Measurements from ENCODE around the gene STK16.

STK16 gene

GRCh38 chr2:219210886-219211362 is 34.4 kb upstream of the STK16 start:
- peak overlapping the region in 3 of 21 experiments; percentile 24 to 60 (median 48) for H3K27ac ChIP-seq
- H3K4me3 ChIP-seq: no peak overlapping the region

GRCh38 chr2:219213026-219213415 is 32.3 kb upstream of the STK16 start:
- H3K27ac ChIP-seq: no peak overlapping the region
- no peak overlapping the region for H3K4me3 ChIP-seq

GRCh38 chr2:219213486-219214071 is 31.7 kb upstream of the STK16 start:
- H3K4me3 ChIP-seq: no peak overlapping the region
- no peak overlapping the region for H3K27ac ChIP-seq

- Histone ChIP-seq H3K27ac (no peak overlapping the region), H3K4me3 (no peak overlapping the region)
Measured at GRCh38 chr2:219214141-219214540, 31.1 kb upstream of the STK16 start.

GRCh38 chr2:219214786-219215185 is 30.5 kb upstream of the STK16 start:
- no peak overlapping the region for H3K4me3 ChIP-seq

GRCh38 chr2:219215871-219216534 is 29.3 kb upstream of the STK16 start:
- no peak overlapping the region for H3K4me3 ChIP-seq
- H3K27ac ChIP-seq: peak overlapping the region in 2 of 21 experiments; percentile 9 to 89

More at GRCh38 chr2:219214786-219215185, 30.5 kb upstream of the STK16 start:
- H3K27ac ChIP-seq: no peak overlapping the region

- H3K4me3 ChIP-seq: no peak overlapping the region
- H3K27ac ChIP-seq: peak overlapping the region in 2 of 21 experiments; percentile 9 to 89
Measured at GRCh38 chr2:219216535-219216915, 28.8 kb upstream of the STK16 start.

- H3K4me3 ChIP-seq: peak overlapping the region; percentile 35 to 62 (median 44)
- peak overlapping the region; percentile 56 to 92 (median 82) for H3K27ac ChIP-seq
Measured at GRCh38 chr2:219218217-219218731, 27.0 kb upstream of the STK16 start.

- H3K4me3 ChIP-seq: peak within 1 kb of the TSS; percentile 35 to 62 (median 44)
- peak within 1 kb of the TSS; percentile 56 to 92 (median 82) for H3K27ac ChIP-seq
Measured at GRCh38 chr2:219218732-219219701, 26.3 kb upstream of the STK16 start, which contains the start of gene ABCB6. Gene ABCB6, minus strand, starts transcription at chr2:219218958. Its CDS starts 285 bp downstream, at chr2:219218673.

- peak overlapping the region in 6 of 21 experiments; percentile 64 to 89 (median 88) for H3K27ac ChIP-seq
Measured at GRCh38 chr2:219219784-219220532, 25.3 kb upstream of the STK16 start.

GRCh38 chr2:219220652-219221402 is 24.5 kb upstream of the STK16 start:
- H3K27ac ChIP-seq: no peak overlapping the region
- no peak overlapping the region for H3K4me3 ChIP-seq

More at GRCh38 chr2:219219784-219220532, 25.3 kb upstream of the STK16 start:
- peak overlapping the region in 1 of 7 experiments; percentile 62 for H3K4me3 ChIP-seq

- no peak overlapping the region for H3K4me3 ChIP-seq
- H3K27ac ChIP-seq: peak overlapping the region in 1 of 21 experiments; percentile 4
Measured at GRCh38 chr2:219221957-219222518, 23.2 kb upstream of the STK16 start.

- H3K27ac ChIP-seq: no peak overlapping the region
Measured at GRCh38 chr2:219223831-219224610, 21.3 kb upstream of the STK16 start.

GRCh38 chr2:219225350-219225749 is 19.9 kb upstream of the STK16 start:
- Histone ChIP-seq H3K4me3 (no peak overlapping the region), H3K27ac (no peak overlapping the region)

More at GRCh38 chr2:219223831-219224610, 21.3 kb upstream of the STK16 start:
- no peak overlapping the region for H3K4me3 ChIP-seq

- Histone ChIP-seq H3K27ac (peak overlapping the region in 19 of 21 experiments; percentile 86 to 96 (median 95)), H3K4me3 (peak overlapping the region; percentile 60 to 87 (median 75))
Measured at GRCh38 chr2:219228041-219228910, 17.0 kb upstream of the STK16 start.

GRCh38 chr2:219228911-219229304 is 16.4 kb upstream of the STK16 start:
- Histone ChIP-seq H3K4me3 (peak overlapping the region; percentile 60 to 87 (median 75)), H3K27ac (peak overlapping the region; percentile 73 to 96 (median 95))

Measured in skin epidermis (tissue), 12 donors.